Measurements from ENCODE around the gene PFDN4. TPM values are rescaled to one million over a fixed set of nuclear protein-coding genes. Genes with fewer than 3 reads are reported as not detected.

Gene PFDN4
- total RNA-seq, 2 donors from 2014 or later, result 48.2 to 101 TPM

DNA sequence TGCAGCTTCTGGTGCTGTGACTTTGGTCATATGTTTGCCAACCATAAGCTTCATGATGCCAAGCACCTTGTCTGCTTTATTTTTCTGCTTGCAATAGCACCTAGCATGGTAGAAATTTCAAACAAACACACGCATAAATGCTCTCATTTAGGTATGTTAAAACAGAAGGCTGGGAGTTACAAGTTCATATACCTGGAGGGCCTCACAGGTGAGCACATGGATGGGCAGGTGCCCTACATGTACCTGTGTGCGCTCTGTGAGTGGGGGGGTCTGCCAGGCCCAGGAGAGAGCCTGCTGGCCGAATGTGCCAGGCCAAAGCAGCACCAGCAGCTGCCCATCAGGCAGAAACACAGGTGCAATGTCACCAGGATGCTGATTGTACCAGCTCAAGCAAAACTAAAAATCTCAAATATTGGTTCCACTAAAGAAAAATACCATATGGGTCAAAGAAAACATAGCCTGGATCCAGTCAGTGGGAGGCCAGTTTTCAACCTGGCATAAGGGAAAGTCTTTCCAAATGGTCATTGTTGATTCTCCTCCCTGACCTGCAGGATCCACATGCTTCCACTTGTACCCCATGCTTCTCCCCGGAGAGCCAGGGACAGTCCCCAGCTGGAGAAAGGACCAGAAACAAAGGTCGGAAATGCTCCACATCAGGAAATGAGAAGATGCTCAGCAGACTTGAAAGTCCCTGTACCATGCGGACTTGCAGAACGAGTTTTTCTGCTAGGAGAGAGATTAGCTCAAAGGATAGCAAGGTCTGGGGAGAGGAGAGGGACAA is 7.2 kb upstream of the PFDN4 start:
- no peaks in the 10 kb centered on the region for H3K4me1 ChIP-seq
- no peaks in the 10 kb centered on the region for H3K27me3 ChIP-seq
- H3K36me3 ChIP-seq, result no peaks in the 10 kb centered on the region
- H3K4me3 ChIP-seq, result no peak overlapping the region
- TF ChIP-seq, protein P1, sequence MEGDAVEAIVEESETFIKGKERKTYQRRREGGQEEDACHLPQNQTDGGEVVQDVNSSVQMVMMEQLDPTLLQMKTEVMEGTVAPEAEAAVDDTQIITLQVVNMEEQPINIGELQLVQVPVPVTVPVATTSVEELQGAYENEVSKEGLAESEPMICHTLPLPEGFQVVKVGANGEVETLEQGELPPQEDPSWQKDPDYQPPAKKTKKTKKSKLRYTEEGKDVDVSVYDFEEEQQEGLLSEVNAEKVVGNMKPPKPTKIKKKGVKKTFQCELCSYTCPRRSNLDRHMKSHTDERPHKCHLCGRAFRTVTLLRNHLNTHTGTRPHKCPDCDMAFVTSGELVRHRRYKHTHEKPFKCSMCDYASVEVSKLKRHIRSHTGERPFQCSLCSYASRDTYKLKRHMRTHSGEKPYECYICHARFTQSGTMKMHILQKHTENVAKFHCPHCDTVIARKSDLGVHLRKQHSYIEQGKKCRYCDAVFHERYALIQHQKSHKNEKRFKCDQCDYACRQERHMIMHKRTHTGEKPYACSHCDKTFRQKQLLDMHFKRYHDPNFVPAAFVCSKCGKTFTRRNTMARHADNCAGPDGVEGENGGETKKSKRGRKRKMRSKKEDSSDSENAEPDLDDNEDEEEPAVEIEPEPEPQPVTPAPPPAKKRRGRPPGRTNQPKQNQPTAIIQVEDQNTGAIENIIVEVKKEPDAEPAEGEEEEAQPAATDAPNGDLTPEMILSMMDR (IDR thresholded peaks at IDR 0.05), result no peak
- DNase-seq (ENCODE audit: low spot score), result no peak
- no peak overlapping the region for H3K27ac ChIP-seq
- no peaks in the 10 kb centered on the region for H3K9me3 ChIP-seq

DNA sequence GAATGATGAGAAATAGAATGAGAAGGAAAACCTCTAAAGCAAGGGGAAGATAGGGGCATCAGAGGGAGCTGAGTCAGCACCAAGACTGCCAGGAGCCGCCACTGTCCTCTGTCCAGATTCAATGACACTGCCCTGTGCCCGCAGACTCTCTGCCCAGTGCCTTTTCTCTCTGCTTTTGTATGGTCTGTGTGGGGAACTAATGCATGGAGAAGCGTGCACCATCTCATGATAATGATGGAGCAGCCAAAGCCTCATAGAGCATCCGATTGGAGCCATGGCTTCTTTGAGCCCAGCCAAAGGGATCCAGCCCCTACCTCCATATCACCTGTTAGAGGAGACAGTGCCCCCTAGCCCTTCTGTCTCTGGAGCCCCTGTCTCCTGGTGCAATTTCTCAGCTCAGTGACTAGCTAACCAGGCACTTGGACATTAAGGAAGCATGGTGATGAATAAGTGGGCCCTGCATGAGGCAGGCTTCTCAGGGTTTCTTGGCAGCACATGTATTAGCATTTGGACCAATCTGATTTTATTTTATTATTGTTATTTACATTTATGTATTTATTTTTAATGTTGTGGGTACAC is 6.5 kb upstream of the PFDN4 start:
- no peaks in the 10 kb centered on the region for H3K36me3 ChIP-seq
- DNase-seq (ENCODE audit: low spot score), result no peak
- no peaks in the 10 kb centered on the region for H3K4me1 ChIP-seq
- no peaks in the 10 kb centered on the region for H3K9me3 ChIP-seq
- TF ChIP-seq, protein P1 (IDR thresholded peaks at IDR 0.05), result no peak
- H3K27me3 ChIP-seq, result no peaks in the 10 kb centered on the region
- H3K27ac ChIP-seq, result no peak overlapping the region
- H3K4me3 ChIP-seq, result no peak overlapping the region

DNA sequence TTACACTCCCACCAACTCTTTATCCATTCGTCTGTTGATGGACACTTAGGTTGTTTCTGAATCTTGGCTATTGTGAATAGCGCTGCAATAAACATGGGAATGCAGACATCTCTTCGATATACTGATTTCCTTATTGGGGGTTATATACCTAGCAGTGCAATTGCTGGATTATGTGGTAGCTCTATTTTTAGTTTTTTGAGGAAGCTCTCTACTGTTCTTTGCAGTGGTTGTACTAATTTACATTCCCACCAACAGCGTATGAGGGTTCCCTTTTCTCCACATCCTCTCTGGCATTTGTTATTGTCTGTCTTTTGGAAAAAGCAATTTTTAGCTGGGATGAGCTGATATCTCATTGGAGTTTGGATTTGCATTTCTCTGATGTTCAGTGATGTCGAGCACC is 4.6 kb upstream of the PFDN4 start:
- Histone ChIP-seq H3K4me3 (no peak overlapping the region), H3K36me3 (no peaks in the 10 kb centered on the region), H3K9me3 (no peaks in the 10 kb centered on the region), H3K27me3 (no peaks in the 10 kb centered on the region), H3K27ac (no peak overlapping the region), H3K4me1 (no peaks in the 10 kb centered on the region)
- TF ChIP-seq, protein P1 (IDR thresholded peaks at IDR 0.05), result no peak
- DNase-seq (ENCODE audit: low spot score), result no peak

DNA sequence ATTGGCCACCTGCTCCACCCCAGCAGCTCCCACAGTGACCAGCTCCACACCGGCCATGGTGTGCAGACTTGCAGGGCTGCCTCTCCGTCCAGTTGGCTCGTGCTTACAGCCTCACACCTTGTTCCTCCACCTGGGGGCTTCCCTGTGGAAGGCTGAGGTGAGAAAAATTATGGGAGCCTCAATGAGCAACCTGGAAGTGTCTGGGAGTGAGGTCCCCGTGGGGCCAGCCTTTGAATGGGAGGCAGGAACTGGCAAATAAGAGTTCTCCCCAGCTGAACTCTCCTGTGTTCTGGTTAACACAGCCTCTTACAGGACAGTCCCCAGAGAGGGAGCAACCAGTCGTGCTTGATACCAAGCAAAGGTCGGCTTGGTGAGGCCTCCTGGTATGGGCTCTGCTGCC is 3.8 kb upstream of the PFDN4 start:
- H3K4me3 ChIP-seq, result no peak overlapping the region
- DNase-seq (ENCODE audit: low spot score), result no peak

DNA sequence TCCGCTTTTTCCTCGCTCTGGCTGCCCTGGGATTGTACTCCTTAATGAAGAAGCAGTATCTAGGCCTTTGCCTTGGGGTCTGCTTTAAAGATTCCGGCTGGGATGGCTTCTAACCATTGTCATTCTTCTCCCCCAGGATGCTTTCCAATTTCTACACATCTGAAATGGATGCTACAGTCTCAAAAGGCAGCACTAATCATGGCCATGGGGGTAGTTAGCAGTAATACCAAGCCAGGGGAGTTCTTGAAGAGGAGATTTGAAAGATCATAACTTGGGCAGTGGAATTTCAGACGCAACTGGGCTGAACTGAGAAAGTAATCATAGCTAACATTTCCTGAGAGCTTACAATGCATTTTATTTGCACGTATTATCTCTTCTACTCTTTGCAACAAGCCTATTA is 3.4 kb upstream of the PFDN4 start:
- DNase-seq (ENCODE audit: low spot score), result no peak
- no peak overlapping the region for H3K27ac ChIP-seq
- no peaks in the 10 kb centered on the region for H3K36me3 ChIP-seq
- no peak overlapping the region for H3K4me3 ChIP-seq
- peaks cover 0 to 10% of the 10 kb centered on the region in 2 donors for H3K4me1 ChIP-seq
- H3K27me3 ChIP-seq, result no peaks in the 10 kb centered on the region
- TF ChIP-seq, protein P1 (IDR thresholded peaks at IDR 0.05), result no peak
- no peaks in the 10 kb centered on the region for H3K9me3 ChIP-seq

More for the DNA sequence above, 3.8 kb upstream of the PFDN4 start:
- TF ChIP-seq, protein P1 (IDR thresholded peaks at IDR 0.05), result no peak
- Histone ChIP-seq H3K4me1 (peaks cover 0 to 6% of the 10 kb centered on the region in 2 donors), H3K9me3 (no peaks in the 10 kb centered on the region), H3K27ac (no peak overlapping the region), H3K36me3 (no peaks in the 10 kb centered on the region), H3K27me3 (no peaks in the 10 kb centered on the region)
